Measurements from ENCODE around the gene PDE11A. TPM values are rescaled to one million over a fixed set of nuclear protein-coding genes. Genes with fewer than 3 reads are reported as not detected.

PDE11A gene
- total RNA-seq, 1 experiment from 2014 or later, result 0.61 TPM

GRCh38 chr2:177665328-177665727 lies 407.2 kb downstream of the PDE11A start:
- no peak overlapping the region for H3K27ac ChIP-seq (ENCODE audit: low read depth, low read length)
- no peaks in the 10 kb centered on the region for H3K9me2 ChIP-seq (ENCODE audit: insufficient read depth)
- no peaks in the 10 kb centered on the region for H4K20me1 ChIP-seq (ENCODE audit: insufficient read depth)
- no peaks in the 10 kb centered on the region for H3K36me3 ChIP-seq (ENCODE audit: control insufficient read depth in 1 of 2, insufficient read depth in 2 of 2, low read length in 2 of 2)
- POLR2A ChIA-PET, result no interaction called here
- ATAC-seq, result no peak
- H2AFZ ChIP-seq (ENCODE audit: low read depth, low read length, poor library complexity, severe bottlenecking), result no peak overlapping the region
- H3K4me2 ChIP-seq (ENCODE audit: low read length), result no peak overlapping the region
- intact Hi-C loops (cut with micrococcal nuclease), result no loop called here
- CTCF ChIA-PET, result no interaction called here
- TF ChIP-seq ZNF274 (IDR thresholded peaks at IDR 0.05; ENCODE audit: low read depth, low read length), result no peak
- no peak for TF ChIP-seq SRF (IDR thresholded peaks at IDR 0.05; ENCODE audit: low read depth)
- TF ChIP-seq ZFX (IDR thresholded peaks at IDR 0.05), result no peak
- no peak for TF ChIP-seq FOSL1 (IDR thresholded peaks at IDR 0.05; ENCODE audit: low read depth)
- no peak for TF ChIP-seq REST (IDR thresholded peaks at IDR 0.05; ENCODE audit: low read depth)
- no peak for TF ChIP-seq ATF3 (IDR thresholded peaks at IDR 0.05)
- no peak for TF ChIP-seq CBX3 (IDR thresholded peaks at IDR 0.05; ENCODE audit: low read depth)
- no peak for TF ChIP-seq ELF1 (IDR thresholded peaks at IDR 0.05; ENCODE audit: borderline replicate concordance, low read depth)
- no peak for TF ChIP-seq CTCF (IDR thresholded peaks at IDR 0.05 in 2 of 3, conservative IDR thresholded peaks at IDR 0.05 in 1 of 3; ENCODE audit: borderline replicate concordance in 1 of 3, insufficient read depth in 1 of 3, low read depth in 2 of 3, low read length in 2 of 3)
- no peak for TF ChIP-seq ZBTB33 (IDR thresholded peaks at IDR 0.05; ENCODE audit: extremely low read depth, insufficient replicate concordance, low read length)
- no peak for TF ChIP-seq EZH2phosphoT487 (IDR thresholded peaks at IDR 0.05; ENCODE audit: borderline replicate concordance)
- no peak for TF ChIP-seq YY1 (IDR thresholded peaks at IDR 0.05; ENCODE audit: extremely low read depth, insufficient replicate concordance, low read depth, low read length)
- no peaks in the 10 kb centered on the region for H3K27me3 ChIP-seq (ENCODE audit: insufficient read depth, low read length)
- no peaks in the 10 kb centered on the region for H3K79me2 ChIP-seq (ENCODE audit: insufficient read depth, low read length)
- H3K9ac ChIP-seq (ENCODE audit: low read length), result no peak overlapping the region
- no peak overlapping the region for H3K4me3 ChIP-seq (replicated peaks in 1 of 2; ENCODE audit: low read depth in 1 of 2, low read length in 2 of 2)
- H3K4me1 ChIP-seq (ENCODE audit: control insufficient read depth in 1 of 2, insufficient read depth in 2 of 2, low read length in 2 of 2), result no peaks in the 10 kb centered on the region
- no peak for DNase-seq (ENCODE audit: low read depth, low spot score)
- no TSS peak for BruUV-seq (replicated peaks)
- RAD21 ChIA-PET (ENCODE audit: low non-redundant PET in 1 of 2, low total read pairs in 2 of 2, uncharacterized antibody in 2 of 2, unreplicated experiment in 2 of 2), result no interaction called here
- no peaks in the 10 kb centered on the region for H3K9me3 ChIP-seq (ENCODE audit: control insufficient read depth in 1 of 2, insufficient read depth in 1 of 2, low read depth in 1 of 2, low read length in 2 of 2)
